Measurements from ENCODE around the gene POP4.

- TF ChIP-seq SUZ12 (IDR thresholded peaks at IDR 0.05; ENCODE audit: extremely low read depth, insufficient read depth, insufficient read length) (no peak), YY1 (IDR thresholded peaks at IDR 0.05; ENCODE audit: insufficient read depth, insufficient read length) (no peak), ZNF274 (IDR thresholded peaks at IDR 0.05; ENCODE audit: low read depth, low read length) (no peak)
These were observed 29.9 kb downstream of the POP4 start for GRCh38 chr19:29635963-29636362.

Data from NT2/D1 (cell line).